GM12878 (cell line): ENCODE results near the gene KLHL8. TPM values are rescaled to one million over a fixed set of nuclear protein-coding genes. Genes with fewer than 3 reads are reported as not detected.

Experiments
- ATAC-seq: fragments of 200-7000 bp; cut with Tn5 transposase; 3 replicates; pipeline ENCODE4 v1.9.1; 2020; ENCODE audit warnings: mild to moderate bottlenecking, moderate library complexity
- BruUV-seq: library from RNA; stranded (reverse); fragments of 400-500 nt; replicated peaks from 2 replicates; lab custom pipeline; 2021; lab: Mats Ljungman, UMichigan
- CTCF ChIA-PET: fragments of 300-600 bp; sonication (Branson Sonifier 250); formaldehyde crosslinking; extraction: SDS; loops from one replicate; lab custom pipeline; 2021; ENCODE audit warnings: inconsistent platforms; lab: Yijun Ruan, JAX
- POLR2A ChIA-PET: fragments of 350-600 bp; formaldehyde crosslinking; extraction: SDS; loops from one replicate; lab custom pipeline; 2021; ENCODE audit warnings: inconsistent platforms; lab: Charles Lee
- RAD21 ChIA-PET: fragments of 300-600 bp; sonication (Branson Sonifier 250); formaldehyde crosslinking; loops from one replicate; lab custom pipeline; 2023; ENCODE audit warnings: antibody characterized with exemption; ENCODE audit not compliant: unreplicated experiment; lab: Charles Lee
- SMC1A ChIA-PET: fragments of 300-600 bp; sonication (Branson Sonifier 250); formaldehyde crosslinking; loops from one replicate; lab custom pipeline; 2023; ENCODE audit not compliant: unreplicated experiment, uncharacterized antibody; lab: Charles Lee
- DNase-seq: peaks from one replicate; pipeline ENCODE4 v3.0.0-alpha.2; 2011; ENCODE audit warnings: low read depth, low spot score
- FAIRE-seq: peaks from 3 replicates; lab custom pipeline; 2011; peaks lifted over from hg19 to GRCh38; lab: Jason Lieb, UNC
- H2AFZ ChIP-seq: 2 replicates; pipeline ENCODE4 v1.6.0; 2011; ENCODE audit warnings: low read depth, low read length, control low read depth; ENCODE audit not compliant: control insufficient read depth
- H3K27ac ChIP-seq: 2 replicates; pipeline ENCODE4 v1.5.1; 2011; ENCODE audit warnings: control low read depth; ENCODE audit not compliant: control insufficient read depth, insufficient read depth
- H3K27me3 ChIP-seq, 2 experiments: replicated peaks in 1 of 2; 2 replicates each; pipeline versions ENCODE4 v1.6.0 to v1.6.1; 2011; ENCODE audit warnings: low read length in 1 of 2; ENCODE audit not compliant: control insufficient read depth in 2 of 2, insufficient read depth in 2 of 2
- H3K36me3 ChIP-seq, 2 experiments: 2 replicates each; pipeline ENCODE4 v1.5.1; 2011; ENCODE audit warnings: low read length in 1 of 2; ENCODE audit not compliant: control insufficient read depth in 2 of 2, insufficient read depth in 2 of 2
- H3K4me1 ChIP-seq: 2 replicates; pipeline ENCODE4 v1.6.1; 2011; ENCODE audit warnings: mild to moderate bottlenecking, low read length, moderate library complexity, mixed read lengths; ENCODE audit not compliant: control insufficient read depth, insufficient read depth
- H3K4me2 ChIP-seq: 2 replicates; pipeline ENCODE4 v1.6.0; 2011; ENCODE audit warnings: control low read depth; ENCODE audit not compliant: control insufficient read depth, insufficient read depth
- H3K4me3 ChIP-seq: fragments of 200-600 bp; sonication (generic); 2 replicates; pipeline ENCODE4 v1.5.1; 2016
- H3K79me2 ChIP-seq: 2 replicates; pipeline ENCODE4 v1.6.0; 2011; ENCODE audit warnings: low read length; ENCODE audit not compliant: control insufficient read depth, insufficient read depth
- H3K9ac ChIP-seq: 2 replicates; pipeline ENCODE4 v1.8.0; 2011; ENCODE audit warnings: low read length, control low read depth, mixed read lengths; ENCODE audit not compliant: control insufficient read depth, insufficient read depth
- H3K9me3 ChIP-seq: replicated peaks from 3 replicates; pipeline ENCODE4 v1.5.1; 2011; ENCODE audit warnings: mild to moderate bottlenecking, low read length; ENCODE audit not compliant: control insufficient read depth, insufficient read depth
- H4K20me1 ChIP-seq: 2 replicates; pipeline ENCODE4 v1.6.0; 2011; ENCODE audit not compliant: control insufficient read depth, insufficient read depth
- CHD1 ChIP-seq: IDR thresholded peaks from 2 replicates; pipeline ENCODE4 v1.6.1; 2012; ENCODE audit warnings: low read depth, low read length, improper control_type of control experiment
- CHD4 ChIP-seq: fragments of 200-600 bp; sonication (generic); IDR thresholded peaks from 2 replicates; pipeline ENCODE4 v1.6.1; 2016; ENCODE audit warnings: mild to moderate bottlenecking
- E2F8 ChIP-seq: fragments of 450-650 bp; IDR thresholded peaks from 2 replicates; pipeline ENCODE4 v1.6.1; 2018; ENCODE audit warnings: mild to moderate bottlenecking, low read depth, moderate library complexity; ENCODE audit not compliant: partially characterized antibody
- EED ChIP-seq: sonication (generic); IDR thresholded peaks from 2 replicates; pipeline ENCODE4 v1.6.1; 2016; ENCODE audit warnings: antibody characterized with exemption, low read depth
- ESRRA ChIP-seq: IDR thresholded peaks from 2 replicates; pipeline ENCODE4 v1.6.1; 2012; ENCODE audit warnings: mild to moderate bottlenecking, low read length, improper control_type of control experiment
- FOS ChIP-seq: IDR thresholded peaks from 3 replicates; pipeline ENCODE4 v1.6.1; 2011; ENCODE audit warnings: borderline replicate concordance; ENCODE audit not compliant: insufficient read length; ENCODE audit errors: extremely low read depth
- KDM1A ChIP-seq: fragments of 200-600 bp; sonication (generic); IDR thresholded peaks from 2 replicates; pipeline ENCODE4 v1.6.1; 2016; ENCODE audit warnings: borderline replicate concordance
- MEF2A ChIP-seq: IDR thresholded peaks from 2 replicates; pipeline ENCODE4 v1.6.1; 2011; ENCODE audit warnings: low read depth, mild to moderate bottlenecking, low read length, moderate library complexity; ENCODE audit not compliant: insufficient read depth
- MYC ChIP-seq: IDR thresholded peaks from 2 replicates; pipeline ENCODE4 v1.6.1; 2011; ENCODE audit warnings: mild to moderate bottlenecking, low read length, moderate library complexity, inconsistent platforms; ENCODE audit not compliant: insufficient read depth, insufficient replicate concordance, insufficient read length, severe bottlenecking
- POLR2A ChIP-seq: IDR thresholded peaks from 2 replicates; pipeline ENCODE4 v1.6.1; 2011; ENCODE audit warnings: low read depth, mild to moderate bottlenecking, low read length
- POLR2AphosphoS5 ChIP-seq: IDR thresholded peaks from 2 replicates; pipeline ENCODE4 v1.6.1; 2011; ENCODE audit warnings: mild to moderate bottlenecking, low read length, inconsistent platforms
- SMAD5 ChIP-seq: IDR thresholded peaks from 2 replicates; pipeline ENCODE4 v1.6.1; 2016; ENCODE audit warnings: antibody characterized with exemption, low read depth
- SREBF1 ChIP-seq: IDR thresholded peaks from 2 replicates; pipeline ENCODE4 v1.6.1; 2012; ENCODE audit warnings: mild to moderate bottlenecking, low read length
- USF2 ChIP-seq: IDR thresholded peaks from 2 replicates; pipeline ENCODE4 v1.6.1; 2011; ENCODE audit warnings: low read depth, low read length, improper control_type of control experiment, borderline replicate concordance
- ZBTB4 ChIP-seq: fragments of 450-650 bp; formaldehyde crosslinking; IDR thresholded peaks from 2 replicates; pipeline ENCODE4 v1.4.0; 2022; ENCODE audit warnings: mild to moderate bottlenecking, moderate library complexity
- ZNF207 ChIP-seq: fragments of 450-650 bp; IDR thresholded peaks from 2 replicates; pipeline ENCODE4 v1.6.1; 2014; ENCODE audit warnings: antibody characterized with exemption, mild to moderate bottlenecking, borderline replicate concordance
- ZNF24 ChIP-seq: fragments of 450-650 bp; IDR thresholded peaks from 2 replicates; pipeline ENCODE4 v1.6.1; 2017; ENCODE audit warnings: antibody characterized with exemption, mild to moderate bottlenecking
- WGBS: methylation state at CpG from one replicate; pipeline ENCODE4 v1.1.6; 2016; ENCODE audit warnings: low lambda C conversion rate; ENCODE audit not compliant: insufficient replicate concordance, insufficient coverage; ENCODE audit errors: missing lambda C conversion rate; 5-methylcytosine and 5-hydroxymethylcytosine counted together
- in situ Hi-C: fragments of 300-500 bp; cut with MboI; formaldehyde crosslinking; loops from 9 replicates; pipeline ENCODE4 v1.14.3; 2018; ENCODE audit warnings: mixed read lengths
- intact Hi-C: fragments of 100-400 bp; cut with micrococcal nuclease; formaldehyde crosslinking; loops from one replicate; pipeline ENCODE4 v1.14.2; 2022; ENCODE audit not compliant: unreplicated experiment
- polyA plus RNA-seq, 11 experiments: library from polyadenylated mRNA; depleted of rRNA in 4 of 11; unstranded in 6 of 11; stranded (reverse) in 5 of 11; fragments of >200 nt; fragmentation: Nextera tagmentation in 4 of 11; fragmentation: Illumina TruSeq in 1 of 11; extraction: Ambion mirVana in 4 of 11; extraction: Trizol in 1 of 11; gene quantifications; 1 replicate in 1 of 11; 2 replicates in 10 of 11; pipeline versions ENCODE4 v1.2.1 to v1.2.3, GENCODE V29; 2011 to 2016; ENCODE audit warnings: inconsistent platforms in 2 of 11, missing spikeins in 2 of 11, low read depth in 1 of 11
- total RNA-seq, 4 experiments: library from RNA; depleted of rRNA in 3 of 4; stranded (reverse); fragments of >200 nt in 3 of 4; fragmentation: Illumina TruSeq in 1 of 4; extraction: Trizol in 1 of 4; gene quantifications; 2 replicates each; pipeline versions ENCODE4 v1.2.1 to v1.2.3, GENCODE V29; 2013 to 2021

The KLHL8 gene
- total and polyA plus RNA-seq, 10 of the 15 experiments (the other 5 are each of a cell fraction or from before 2014, with no cell fraction given): 4.5 to 13.1 (median 9.0) TPM

GRCh38 chr4:87209182-87209581 is 11.2 kb downstream of the KLHL8 start:
- 73% methylated on average over 3 of the region's 3 CpGs for WGBS
- CTCF ChIA-PET: interaction anchor here (1.0 to 2.2 kb wide), 6 partner anchors 10 to 713 kb away, joined by 3 to 9 read pairs (median 4); no protein-coding TSS in a partner anchor
- no peaks in the 10 kb centered on the region for H3K27me3 ChIP-seq
- H3K4me2 ChIP-seq: peak overlapping the region; percentile 66
- H3K9me3 ChIP-seq: no peaks in the 10 kb centered on the region; the same call in 2 of the 3 replicates
- H3K36me3 ChIP-seq: no peaks in the 10 kb centered on the region
- no peak for DNase-seq
- POLR2A ChIA-PET: interaction anchor here (0.6 to 2.8 kb wide), 3 partner anchors 10 to 43 kb away, joined by 3 to 10 read pairs (median 9); no protein-coding TSS in a partner anchor
- peak; percentile 7; the same call in 1 of the 3 replicates for ATAC-seq
- intact Hi-C loops (no loop called here), in situ Hi-C loops (no loop called here)
- H3K4me1 ChIP-seq: no peaks in the 10 kb centered on the region; the same call in 1 of the 2 replicates
- FAIRE-seq: no peak
- no peak overlapping the region for H3K4me3 ChIP-seq
- peak overlapping the region; percentile 85 for H2AFZ ChIP-seq
- no peak for TF ChIP-seq MYC
- TF ChIP-seq FOS: no peak
- no peak for TF ChIP-seq SMAD5
- no peak for TF ChIP-seq ESRRA
- TF ChIP-seq E2F8: no peak
- no peak for TF ChIP-seq MEF2A
- TF ChIP-seq POLR2A: no peak
- no peak for TF ChIP-seq ZNF207
- TF ChIP-seq EED: no peak
- TF ChIP-seq ZNF24: no peak
- no peak for TF ChIP-seq POLR2AphosphoS5
- no peak for TF ChIP-seq SREBF1
- TF ChIP-seq CHD4: no peak
- no peak for TF ChIP-seq ZBTB4
- no peak for TF ChIP-seq USF2
- no peak for TF ChIP-seq KDM1A
- no peak for TF ChIP-seq CHD1
- H3K79me2 ChIP-seq: peaks cover 13% of the 10 kb centered on the region
- BruUV-seq: no TSS peak
- no peak overlapping the region; the same call in 1 of the 2 replicates for H3K9ac ChIP-seq
- H3K27ac ChIP-seq: peak overlapping the region; percentile 54
- H4K20me1 ChIP-seq: no peaks in the 10 kb centered on the region
- SMC1A ChIA-PET: interaction anchor here (1.0 to 1.7 kb wide), 4 partner anchors 13 to 58 kb away, joined by 3 read pairs; no protein-coding TSS in a partner anchor
- RAD21 ChIA-PET: interaction anchor here (1.1 kb wide), 1 partner anchor 11 kb away, joined by 3 read pairs; no protein-coding TSS in a partner anchor
